ENCODE measurements around the gene HEY2. TPM values are rescaled to one million over a fixed set of nuclear protein-coding genes. Genes with fewer than 3 reads are reported as not detected.
A peak's percentile ranks its signal among the peaks of the same experiment; 100 is the strongest.

HEY2 gene
- total and polyA plus RNA-seq, 2 of the 8 experiments (the other 6 are each of a cell fraction or from before 2014, with no cell fraction given) = 9.1 to 16.2 TPM

GRCh38 chr6:125759184-125759902, 9.9 kb downstream of the HEY2 start (continued):
- TF ChIP-seq RAD21 (IDR thresholded peaks at IDR 0.05 in 1 of 2, conservative IDR thresholded peaks at IDR 0.05 in 1 of 2; ENCODE audit: low read depth in 2 of 2, low read length in 2 of 2) (peak; percentile 76 to 81), KDM1A (IDR thresholded peaks at IDR 0.05; ENCODE audit: borderline replicate concordance, low read length) (no peak), SP1 (IDR thresholded peaks at IDR 0.05; ENCODE audit: low read depth, low read length) (no peak), CEBPB (IDR thresholded peaks at IDR 0.05; ENCODE audit: low read depth, low read length) (no peak)

All from H1 (cell line).